ENCODE data around the gene ILF3. TPM values are rescaled to one million over a fixed set of nuclear protein-coding genes. Genes with fewer than 3 reads are reported as not detected.

ILF3 gene
- total and polyA plus RNA-seq, 2 experiments from 2014 or later = 573 to 616 TPM

GRCh38 chr19:10683582-10683981 lies 29.4 kb downstream of the ILF3 start (continued):
- TF ChIP-seq, protein P1, sequence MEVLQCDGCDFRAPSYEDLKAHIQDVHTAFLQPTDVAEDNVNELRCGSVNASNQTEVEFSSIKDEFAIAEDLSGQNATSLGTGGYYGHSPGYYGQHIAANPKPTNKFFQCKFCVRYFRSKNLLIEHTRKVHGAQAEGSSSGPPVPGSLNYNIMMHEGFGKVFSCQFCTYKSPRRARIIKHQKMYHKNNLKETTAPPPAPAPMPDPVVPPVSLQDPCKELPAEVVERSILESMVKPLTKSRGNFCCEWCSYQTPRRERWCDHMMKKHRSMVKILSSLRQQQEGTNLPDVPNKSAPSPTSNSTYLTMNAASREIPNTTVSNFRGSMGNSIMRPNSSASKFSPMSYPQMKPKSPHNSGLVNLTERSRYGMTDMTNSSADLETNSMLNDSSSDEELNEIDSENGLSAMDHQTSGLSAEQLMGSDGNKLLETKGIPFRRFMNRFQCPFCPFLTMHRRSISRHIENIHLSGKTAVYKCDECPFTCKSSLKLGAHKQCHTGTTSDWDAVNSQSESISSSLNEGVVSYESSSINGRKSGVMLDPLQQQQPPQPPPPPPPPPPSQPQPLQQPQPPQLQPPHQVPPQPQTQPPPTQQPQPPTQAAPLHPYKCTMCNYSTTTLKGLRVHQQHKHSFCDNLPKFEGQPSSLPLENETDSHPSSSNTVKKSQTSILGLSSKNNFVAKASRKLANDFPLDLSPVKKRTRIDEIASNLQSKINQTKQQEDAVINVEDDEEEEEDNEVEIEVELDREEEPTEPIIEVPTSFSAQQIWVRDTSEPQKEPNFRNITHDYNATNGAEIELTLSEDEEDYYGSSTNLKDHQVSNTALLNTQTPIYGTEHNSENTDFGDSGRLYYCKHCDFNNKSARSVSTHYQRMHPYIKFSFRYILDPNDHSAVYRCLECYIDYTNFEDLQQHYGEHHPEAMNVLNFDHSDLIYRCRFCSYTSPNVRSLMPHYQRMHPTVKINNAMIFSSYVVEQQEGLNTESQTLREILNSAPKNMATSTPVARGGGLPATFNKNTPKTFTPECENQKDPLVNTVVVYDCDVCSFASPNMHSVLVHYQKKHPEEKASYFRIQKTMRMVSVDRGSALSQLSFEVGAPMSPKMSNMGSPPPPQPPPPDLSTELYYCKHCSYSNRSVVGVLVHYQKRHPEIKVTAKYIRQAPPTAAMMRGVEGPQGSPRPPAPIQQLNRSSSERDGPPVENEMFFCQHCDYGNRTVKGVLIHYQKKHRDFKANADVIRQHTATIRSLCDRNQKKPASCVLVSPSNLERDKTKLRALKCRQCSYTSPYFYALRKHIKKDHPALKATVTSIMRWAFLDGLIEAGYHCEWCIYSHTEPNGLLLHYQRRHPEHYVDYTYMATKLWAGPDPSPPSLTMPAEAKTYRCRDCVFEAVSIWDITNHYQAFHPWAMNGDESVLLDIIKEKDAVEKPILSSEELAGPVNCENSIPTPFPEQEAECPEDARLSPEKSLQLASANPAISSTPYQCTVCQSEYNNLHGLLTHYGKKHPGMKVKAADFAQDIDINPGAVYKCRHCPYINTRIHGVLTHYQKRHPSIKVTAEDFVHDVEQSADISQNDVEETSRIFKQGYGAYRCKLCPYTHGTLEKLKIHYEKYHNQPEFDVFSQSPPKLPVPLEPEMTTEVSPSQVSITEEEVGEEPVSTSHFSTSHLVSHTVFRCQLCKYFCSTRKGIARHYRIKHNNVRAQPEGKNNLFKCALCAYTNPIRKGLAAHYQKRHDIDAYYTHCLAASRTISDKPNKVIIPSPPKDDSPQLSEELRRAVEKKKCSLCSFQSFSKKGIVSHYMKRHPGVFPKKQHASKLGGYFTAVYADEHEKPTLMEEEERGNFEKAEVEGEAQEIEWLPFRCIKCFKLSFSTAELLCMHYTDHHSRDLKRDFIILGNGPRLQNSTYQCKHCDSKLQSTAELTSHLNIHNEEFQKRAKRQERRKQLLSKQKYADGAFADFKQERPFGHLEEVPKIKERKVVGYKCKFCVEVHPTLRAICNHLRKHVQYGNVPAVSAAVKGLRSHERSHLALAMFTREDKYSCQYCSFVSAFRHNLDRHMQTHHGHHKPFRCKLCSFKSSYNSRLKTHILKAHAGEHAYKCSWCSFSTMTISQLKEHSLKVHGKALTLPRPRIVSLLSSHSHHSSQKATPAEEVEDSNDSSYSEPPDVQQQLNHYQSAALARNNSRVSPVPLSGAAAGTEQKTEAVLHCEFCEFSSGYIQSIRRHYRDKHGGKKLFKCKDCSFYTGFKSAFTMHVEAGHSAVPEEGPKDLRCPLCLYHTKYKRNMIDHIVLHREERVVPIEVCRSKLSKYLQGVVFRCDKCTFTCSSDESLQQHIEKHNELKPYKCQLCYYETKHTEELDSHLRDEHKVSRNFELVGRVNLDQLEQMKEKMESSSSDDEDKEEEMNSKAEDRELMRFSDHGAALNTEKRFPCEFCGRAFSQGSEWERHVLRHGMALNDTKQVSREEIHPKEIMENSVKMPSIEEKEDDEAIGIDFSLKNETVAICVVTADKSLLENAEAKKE (CRISPR knock-in tag; IDR thresholded peaks at IDR 0.05) = no peak
- TF ChIP-seq ZNF331 (CRISPR knock-in tag; IDR thresholded peaks at IDR 0.05; ENCODE audit: low read depth) (no peak), EZH2 (IDR thresholded peaks at IDR 0.05; ENCODE audit: low read depth, unreplicated experiment) (no peak), POLR2AphosphoS5 (IDR thresholded peaks at IDR 0.05; ENCODE audit: low read depth) (no peak), CREB1 (CRISPR knock-in tag; IDR thresholded peaks at IDR 0.05; ENCODE audit: low read depth) (no peak)

DNA sequence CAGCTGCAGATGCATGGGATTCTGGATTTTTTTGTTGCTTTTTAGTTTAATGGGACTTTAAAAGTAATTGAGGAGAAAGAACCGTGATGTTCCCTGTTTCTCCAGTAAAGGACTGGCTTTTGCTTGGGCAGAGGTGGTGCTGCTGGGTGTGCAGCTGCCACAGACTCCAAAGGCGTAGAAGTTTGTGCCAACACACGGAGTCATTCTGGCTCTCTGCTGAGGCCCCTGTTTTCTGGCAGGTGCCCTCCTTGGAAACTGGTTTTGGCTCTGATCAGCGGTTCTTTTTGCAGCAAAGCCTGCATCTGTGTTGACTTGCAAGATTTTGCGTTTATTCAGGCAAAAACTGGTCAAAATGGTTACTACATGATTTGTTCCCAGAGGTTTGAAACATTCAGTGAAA lies 31.1 kb downstream of the ILF3 start:
- Mint-ChIP-seq H3K4me1 (no peaks in the 10 kb centered on the region), H3K27me3 (ENCODE audit: insufficient read depth, low read depth, poor library complexity) (peaks cover 28% of the 10 kb centered on the region), H3K27ac (no peak overlapping the region), H3K9me3 (peaks cover 2% of the 10 kb centered on the region; the same call in 1 of the 3 replicates), H3K4me3 (no peak overlapping the region), H3K36me3 (ENCODE audit: low read depth) (peaks cover 97% of the 10 kb centered on the region)
- DNase-seq (ENCODE audit: low spot score) (no peak), ATAC-seq (no peak)
- peaks cover 58% of the 10 kb centered on the region for H4K20me1 ChIP-seq (replicated peaks; ENCODE audit: insufficient read depth)
- peaks cover 61% of the 10 kb centered on the region for H3K79me2 ChIP-seq (replicated peaks; ENCODE audit: insufficient read depth)
- H3K9me2 ChIP-seq (ENCODE audit: insufficient read depth) = no peaks in the 10 kb centered on the region
- H3K4me2 ChIP-seq = no peak overlapping the region
- H3K4me1 ChIP-seq (ENCODE audit: insufficient read depth) = no peaks in the 10 kb centered on the region
- no peaks in the 10 kb centered on the region for H3K27me3 ChIP-seq (ENCODE audit: insufficient read depth)
- H2AFZ ChIP-seq = no peak overlapping the region
- peaks cover 87% of the 10 kb centered on the region for H3K36me3 ChIP-seq (ENCODE audit: insufficient read depth)
- peaks cover 76% of the 10 kb centered on the region for H3F3A ChIP-seq (replicated peaks; ENCODE audit: low read depth)
- no peak overlapping the region for H3K4me3 ChIP-seq
- H3K27ac ChIP-seq (ENCODE audit: low read depth) = no peak overlapping the region; the same call in 1 of the 2 replicates
- TF ChIP-seq ZNF331 (CRISPR knock-in tag; IDR thresholded peaks at IDR 0.05; ENCODE audit: low read depth) = no peak
- TF ChIP-seq, protein P2, sequence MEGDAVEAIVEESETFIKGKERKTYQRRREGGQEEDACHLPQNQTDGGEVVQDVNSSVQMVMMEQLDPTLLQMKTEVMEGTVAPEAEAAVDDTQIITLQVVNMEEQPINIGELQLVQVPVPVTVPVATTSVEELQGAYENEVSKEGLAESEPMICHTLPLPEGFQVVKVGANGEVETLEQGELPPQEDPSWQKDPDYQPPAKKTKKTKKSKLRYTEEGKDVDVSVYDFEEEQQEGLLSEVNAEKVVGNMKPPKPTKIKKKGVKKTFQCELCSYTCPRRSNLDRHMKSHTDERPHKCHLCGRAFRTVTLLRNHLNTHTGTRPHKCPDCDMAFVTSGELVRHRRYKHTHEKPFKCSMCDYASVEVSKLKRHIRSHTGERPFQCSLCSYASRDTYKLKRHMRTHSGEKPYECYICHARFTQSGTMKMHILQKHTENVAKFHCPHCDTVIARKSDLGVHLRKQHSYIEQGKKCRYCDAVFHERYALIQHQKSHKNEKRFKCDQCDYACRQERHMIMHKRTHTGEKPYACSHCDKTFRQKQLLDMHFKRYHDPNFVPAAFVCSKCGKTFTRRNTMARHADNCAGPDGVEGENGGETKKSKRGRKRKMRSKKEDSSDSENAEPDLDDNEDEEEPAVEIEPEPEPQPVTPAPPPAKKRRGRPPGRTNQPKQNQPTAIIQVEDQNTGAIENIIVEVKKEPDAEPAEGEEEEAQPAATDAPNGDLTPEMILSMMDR (conservative IDR thresholded peaks at IDR 0.05; ENCODE audit: low read depth in 2 of 2) = no peak
- TF ChIP-seq POLR2AphosphoS5 (IDR thresholded peaks at IDR 0.05; ENCODE audit: low read depth) = no peak
- TF ChIP-seq REST (IDR thresholded peaks at IDR 0.05; ENCODE audit: unreplicated experiment) = no peak
- TF ChIP-seq STAT1 (IDR thresholded peaks at IDR 0.05; ENCODE audit: unreplicated experiment) = no peak
- TF ChIP-seq ETS1 (IDR thresholded peaks at IDR 0.05) = no peak
- TF ChIP-seq CREB1 (CRISPR knock-in tag; IDR thresholded peaks at IDR 0.05; ENCODE audit: low read depth) = no peak
- TF ChIP-seq EZH2phosphoT487 (IDR thresholded peaks at IDR 0.05; ENCODE audit: unreplicated experiment) = no peak
- no peak for TF ChIP-seq NANOG (IDR thresholded peaks at IDR 0.05; ENCODE audit: borderline replicate concordance)
- no peak for TF ChIP-seq ZNF114 (CRISPR knock-in tag; IDR thresholded peaks at IDR 0.05)
- no peak for TF ChIP-seq EZH2 (IDR thresholded peaks at IDR 0.05; ENCODE audit: low read depth, unreplicated experiment)
